GM20000 (cell line): ENCODE measurements around the gene ASCL3.
"Not testable (repeated sequence)": the region's sequence is repeated elsewhere in the genome, so short reads cannot be mapped to it uniquely, and the experiment has no call there.

Source experiments
- DNase-seq: peaks from one replicate; pipeline ENCODE4 v3.0.0; 2012; ENCODE audit warnings: low spot score
- TF ChIP-seq, protein P1 (sequence below): IDR thresholded peaks from 2 replicates; pipeline ENCODE4 v1.5.1; 2012; ENCODE audit warnings: mild to moderate bottlenecking, control low read depth; ENCODE audit errors: extremely low read depth, missing control alignments

ASCL3 gene

DNA sequence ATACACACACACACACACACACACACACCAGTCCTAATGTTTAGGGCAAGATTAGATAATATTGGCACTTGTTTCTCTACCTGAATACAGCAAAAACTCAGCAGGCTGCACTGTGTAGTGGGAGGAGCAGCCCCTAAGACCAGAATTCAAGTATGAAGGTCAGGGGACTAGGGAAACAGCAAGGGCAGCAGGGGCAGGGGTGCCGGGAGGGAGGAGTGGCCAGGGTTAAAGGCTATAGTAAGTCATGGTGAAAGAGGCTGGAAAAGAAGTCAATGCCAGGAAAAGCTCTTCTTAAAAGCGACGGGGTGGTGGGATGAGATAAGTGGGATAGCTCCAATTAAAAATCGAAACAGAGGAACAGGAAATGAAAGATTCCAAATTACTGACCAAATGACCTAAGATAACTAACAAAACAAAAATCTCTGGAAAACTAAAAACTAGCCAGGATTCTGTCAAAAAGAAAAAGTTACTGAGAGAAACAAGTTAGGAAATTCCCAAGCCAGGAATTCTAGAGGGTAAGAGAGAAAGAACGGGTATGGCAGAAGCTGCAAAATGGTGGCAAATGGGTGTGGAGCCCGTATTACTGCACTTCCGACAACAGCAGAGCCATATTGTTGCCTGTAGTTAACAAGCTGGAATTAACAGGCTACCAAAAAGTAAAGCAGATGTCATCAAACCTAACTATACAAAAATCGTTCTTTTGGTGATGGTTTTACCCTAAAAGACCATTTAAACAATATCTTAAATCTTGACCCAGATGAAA is 1.3 kb downstream of the ASCL3 start:
- TF ChIP-seq, protein P1, sequence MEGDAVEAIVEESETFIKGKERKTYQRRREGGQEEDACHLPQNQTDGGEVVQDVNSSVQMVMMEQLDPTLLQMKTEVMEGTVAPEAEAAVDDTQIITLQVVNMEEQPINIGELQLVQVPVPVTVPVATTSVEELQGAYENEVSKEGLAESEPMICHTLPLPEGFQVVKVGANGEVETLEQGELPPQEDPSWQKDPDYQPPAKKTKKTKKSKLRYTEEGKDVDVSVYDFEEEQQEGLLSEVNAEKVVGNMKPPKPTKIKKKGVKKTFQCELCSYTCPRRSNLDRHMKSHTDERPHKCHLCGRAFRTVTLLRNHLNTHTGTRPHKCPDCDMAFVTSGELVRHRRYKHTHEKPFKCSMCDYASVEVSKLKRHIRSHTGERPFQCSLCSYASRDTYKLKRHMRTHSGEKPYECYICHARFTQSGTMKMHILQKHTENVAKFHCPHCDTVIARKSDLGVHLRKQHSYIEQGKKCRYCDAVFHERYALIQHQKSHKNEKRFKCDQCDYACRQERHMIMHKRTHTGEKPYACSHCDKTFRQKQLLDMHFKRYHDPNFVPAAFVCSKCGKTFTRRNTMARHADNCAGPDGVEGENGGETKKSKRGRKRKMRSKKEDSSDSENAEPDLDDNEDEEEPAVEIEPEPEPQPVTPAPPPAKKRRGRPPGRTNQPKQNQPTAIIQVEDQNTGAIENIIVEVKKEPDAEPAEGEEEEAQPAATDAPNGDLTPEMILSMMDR, result no peak
- no peak for DNase-seq

DNA sequence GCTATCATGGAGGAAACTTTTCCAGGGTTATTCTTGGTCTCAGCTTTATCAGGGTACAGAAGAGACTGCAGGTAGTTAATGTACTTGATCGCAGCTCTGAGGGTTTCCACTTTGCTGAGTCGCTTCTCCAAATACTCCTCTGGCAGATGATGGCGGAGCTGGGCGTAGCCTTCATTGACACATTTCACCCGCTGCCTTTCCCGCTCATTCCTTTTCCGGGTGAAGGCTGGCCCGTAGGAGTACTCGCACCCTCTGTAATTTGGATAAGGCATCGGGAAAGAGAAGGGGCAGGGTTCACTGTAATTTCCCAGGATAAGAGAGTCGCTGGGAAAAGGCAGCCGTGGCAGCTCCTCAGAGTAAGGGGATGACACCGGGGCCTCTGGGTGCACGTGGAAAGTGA is 5.2 kb downstream of the ASCL3 start:
- TF ChIP-seq, protein P1, result no peak
- DNase-seq, result no peak

GRCh38 chr11:8937159-8937558 is 5.7 kb downstream of the ASCL3 start:
- DNase-seq, result peak; percentile 24
- TF ChIP-seq, protein P1, result no peak

DNA sequence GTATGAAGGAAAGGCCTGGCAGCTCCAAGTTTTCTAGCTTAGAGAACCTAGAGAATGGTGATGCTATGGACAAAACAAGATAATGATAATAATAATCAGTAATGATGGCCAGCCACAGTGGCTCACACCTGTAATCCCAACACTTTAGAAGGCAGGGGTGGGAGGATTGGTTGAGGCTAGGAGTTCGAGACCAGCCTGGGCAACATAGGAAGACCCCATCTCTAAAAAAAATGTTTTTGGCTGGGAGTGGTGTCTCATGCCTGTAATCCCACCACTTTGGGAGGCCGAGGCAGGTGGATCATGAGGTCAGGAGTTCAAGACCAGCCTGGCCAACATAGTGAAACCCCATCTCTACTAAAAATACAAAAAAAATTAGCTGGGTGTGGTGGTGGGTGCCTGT is 7.0 kb downstream of the ASCL3 start:
- DNase-seq, result not testable (repeated sequence)

DNA sequence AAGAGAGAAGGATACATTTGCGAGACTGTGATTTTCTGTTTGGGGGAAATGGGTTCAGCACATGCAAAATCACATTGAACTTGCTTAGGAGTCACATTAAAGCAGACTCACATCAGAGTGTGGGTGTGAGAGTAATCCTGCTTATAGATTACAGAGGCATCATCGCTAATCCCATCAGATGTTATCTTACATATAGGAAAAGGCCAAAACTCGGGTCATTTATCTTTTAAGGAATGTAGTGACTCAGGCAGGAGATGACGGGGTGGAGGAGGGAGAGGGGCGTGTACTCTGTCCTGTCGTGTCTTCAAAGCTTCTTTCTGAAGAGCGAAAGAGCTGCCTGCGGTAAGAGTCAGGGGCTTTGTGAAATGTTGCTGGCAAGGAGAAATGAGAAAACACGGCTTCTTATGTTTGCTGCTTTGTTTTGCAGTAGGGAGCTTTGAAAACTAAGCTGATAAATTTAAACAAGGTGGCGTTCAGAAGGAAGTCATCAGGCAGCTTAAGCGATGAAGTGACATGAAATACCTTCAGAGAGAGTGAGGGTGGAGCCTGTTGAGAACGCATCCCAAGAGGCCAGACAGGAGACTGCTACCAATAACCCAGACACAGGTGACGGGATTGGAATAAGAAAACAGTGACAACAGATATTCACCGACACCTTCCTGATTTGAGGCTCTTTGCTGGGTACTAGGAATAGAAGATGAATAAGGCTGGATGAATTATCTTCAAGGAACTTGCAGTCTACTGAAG is 7.9 kb downstream of the ASCL3 start:
- TF ChIP-seq, protein P1, result no peak
- no peak for DNase-seq

DNA sequence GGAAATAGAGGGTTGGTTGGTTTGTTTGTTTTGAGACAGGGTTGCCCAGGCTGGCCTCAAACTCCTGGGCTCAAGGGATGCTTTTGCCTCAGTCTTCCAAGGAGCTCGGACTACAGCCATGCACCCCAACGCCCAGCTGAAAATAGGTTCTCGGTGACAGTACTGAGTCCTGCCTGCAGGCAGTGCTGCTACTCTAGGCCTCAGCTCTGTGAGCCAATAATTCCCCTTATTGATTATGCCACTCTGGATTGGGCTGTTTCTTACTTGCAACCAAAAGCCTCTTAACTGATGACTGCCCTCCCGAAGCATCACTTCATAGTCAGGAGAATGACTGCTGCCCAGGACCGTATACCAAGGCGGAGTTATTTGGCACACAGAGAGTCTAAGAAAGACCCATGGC is 8.9 kb downstream of the ASCL3 start:
- TF ChIP-seq, protein P1, result no peak
- DNase-seq, result no peak

DNA sequence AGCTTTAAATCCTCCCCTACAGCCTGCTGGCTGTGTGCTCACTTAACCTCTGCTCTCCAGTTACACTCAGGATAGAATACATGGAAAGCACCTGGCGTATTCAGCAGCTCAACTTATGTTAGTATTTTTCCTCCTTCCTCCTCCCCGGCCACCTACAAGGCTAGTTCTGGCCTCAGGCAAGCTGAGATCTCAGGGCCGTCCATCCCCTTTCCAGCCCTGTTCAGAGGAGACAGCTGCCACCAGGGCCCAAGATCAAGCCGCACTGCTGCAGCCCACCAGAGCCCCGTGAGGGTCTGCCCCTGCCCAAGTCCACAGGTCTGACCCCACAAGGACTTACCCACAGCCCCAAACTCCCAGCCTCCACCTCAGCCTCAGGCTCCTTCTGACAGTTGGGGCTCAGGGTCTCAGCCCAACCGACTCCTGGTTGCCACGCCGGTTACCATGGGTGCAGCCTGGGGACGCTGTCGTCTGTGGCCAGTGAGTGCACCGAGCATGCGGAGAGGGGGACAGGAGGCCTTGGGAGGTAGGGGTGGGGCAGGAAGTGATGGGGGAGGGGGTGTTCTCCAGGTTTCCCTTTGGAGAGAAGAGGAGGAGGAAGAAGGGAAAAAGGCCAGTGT is 10.1 kb downstream of the ASCL3 start, which contains the start of gene C11orf16:
TSS of gene C11orf16 (minus strand) at position 384 of the 617 bp plus-strand sequence. CDS start 639 bp downstream, outside the sequence.
- TF ChIP-seq, protein P1, result no peak
- no peak for DNase-seq
